ENCODE measurements around the gene RBBP8NL. TPM values are rescaled to one million over a fixed set of nuclear protein-coding genes. Genes with fewer than 3 reads are reported as not detected.
A peak's percentile ranks its signal among the peaks of the same experiment; 100 is the strongest.

Gene RBBP8NL
- total and polyA plus RNA-seq, 2 experiments from 2014 or later: 0.10 to 1.1 TPM

- Mint-ChIP-seq H3K27ac (peak overlapping the region; percentile 36), H3K9me3 (no peaks in the 10 kb centered on the region), H3K4me1 (peaks cover 22% of the 10 kb centered on the region), H3K4me3 (no peak overlapping the region), H3K27me3 (ENCODE audit: insufficient read depth, low read depth, poor library complexity) (peaks cover 33% of the 10 kb centered on the region), H3K36me3 (ENCODE audit: low read depth) (peaks cover 36% of the 10 kb centered on the region)
- Histone ChIP-seq H3K36me3 (ENCODE audit: insufficient read depth) (peaks cover 11% of the 10 kb centered on the region), H3K27ac (ENCODE audit: low read depth) (peak overlapping the region; percentile 72), H2AFZ (no peak overlapping the region), H3K4me3 (no peak overlapping the region), H3K79me2 (replicated peaks; ENCODE audit: insufficient read depth) (peaks cover 24% of the 10 kb centered on the region), H3K9me2 (ENCODE audit: insufficient read depth) (no peaks in the 10 kb centered on the region), H3F3A (replicated peaks; ENCODE audit: low read depth) (peaks cover 35% of the 10 kb centered on the region), H3K4me1 (ENCODE audit: insufficient read depth) (peaks cover 5% of the 10 kb centered on the region), H3K4me2 (no peak overlapping the region), H4K20me1 (replicated peaks; ENCODE audit: insufficient read depth) (peaks cover 19% of the 10 kb centered on the region), H3K27me3 (ENCODE audit: insufficient read depth) (no peaks in the 10 kb centered on the region)
- DNase-seq (ENCODE audit: low spot score) (no peak), ATAC-seq (no peak)
- TF ChIP-seq POLR2AphosphoS5 (IDR thresholded peaks at IDR 0.05; ENCODE audit: low read depth): 0 out of 2 replicates have a peak, but pooled peaks have one; percentile 14
- TF ChIP-seq STAT1 (IDR thresholded peaks at IDR 0.05; ENCODE audit: unreplicated experiment): no peak
Measured at GRCh38 chr20:62390317-62391164, 36.8 kb downstream of the RBBP8NL start.

- H3K79me2 ChIP-seq (replicated peaks; ENCODE audit: insufficient read depth): peaks cover 33% of the 10 kb centered on the region
- DNase-seq (ENCODE audit: low spot score): no peak
- peak overlapping the region; percentile 72 for H3K27ac ChIP-seq (ENCODE audit: low read depth)
- Mint-ChIP-seq H3K36me3 (ENCODE audit: low read depth) (peaks cover 43% of the 10 kb centered on the region), H3K9me3 (no peaks in the 10 kb centered on the region), H3K4me1 (peaks cover 28% of the 10 kb centered on the region), H3K27ac (peak overlapping the region; percentile 48; the same call in 1 of the 2 replicates), H3K27me3 (ENCODE audit: insufficient read depth, low read depth, poor library complexity) (peaks cover 32% of the 10 kb centered on the region), H3K4me3 (no peak overlapping the region; the same call in 2 of the 3 replicates)
- ATAC-seq: no peak
- TF ChIP-seq JUNB (IDR thresholded peaks at IDR 0.05; ENCODE audit: unreplicated experiment) (no peak), POLR2AphosphoS5 (IDR thresholded peaks at IDR 0.05; ENCODE audit: low read depth) (no peak; the same call in 1 of the 2 replicates), ZNF462 (CRISPR knock-in tag; IDR thresholded peaks at IDR 0.05) (no peak)
- peaks cover 23% of the 10 kb centered on the region for H4K20me1 ChIP-seq (replicated peaks; ENCODE audit: insufficient read depth)
- H3K4me1 ChIP-seq (ENCODE audit: insufficient read depth): peaks cover 11% of the 10 kb centered on the region
- H3K36me3 ChIP-seq (ENCODE audit: insufficient read depth): peaks cover 11% of the 10 kb centered on the region
- peaks cover 43% of the 10 kb centered on the region for H3F3A ChIP-seq (replicated peaks; ENCODE audit: low read depth)
- no peak overlapping the region for H3K4me2 ChIP-seq
- no peaks in the 10 kb centered on the region for H3K27me3 ChIP-seq (ENCODE audit: insufficient read depth)
- H3K9me2 ChIP-seq (ENCODE audit: insufficient read depth): no peaks in the 10 kb centered on the region
- no peak overlapping the region for H3K4me3 ChIP-seq
- no peak overlapping the region for H2AFZ ChIP-seq
Measured at GRCh38 chr20:62389601-62390087, 37.7 kb downstream of the RBBP8NL start.

Measured in GM23338 (cell line).